C4-2B (cell line): ENCODE data around the gene BCL11B.

ENCODE experiments used
- ZFX ChIP-seq: fragments of 450-650 bp; IDR thresholded peaks from 2 replicates; pipeline ENCODE4 v1.6.1; 2017
- TF ChIP-seq, protein P1 (sequence below): fragments of 450-650 bp; conservative IDR thresholded peaks from 2 replicates; pipeline ENCODE4 v1.5.1; 2017; ENCODE audit warnings: mild to moderate bottlenecking

DNA sequence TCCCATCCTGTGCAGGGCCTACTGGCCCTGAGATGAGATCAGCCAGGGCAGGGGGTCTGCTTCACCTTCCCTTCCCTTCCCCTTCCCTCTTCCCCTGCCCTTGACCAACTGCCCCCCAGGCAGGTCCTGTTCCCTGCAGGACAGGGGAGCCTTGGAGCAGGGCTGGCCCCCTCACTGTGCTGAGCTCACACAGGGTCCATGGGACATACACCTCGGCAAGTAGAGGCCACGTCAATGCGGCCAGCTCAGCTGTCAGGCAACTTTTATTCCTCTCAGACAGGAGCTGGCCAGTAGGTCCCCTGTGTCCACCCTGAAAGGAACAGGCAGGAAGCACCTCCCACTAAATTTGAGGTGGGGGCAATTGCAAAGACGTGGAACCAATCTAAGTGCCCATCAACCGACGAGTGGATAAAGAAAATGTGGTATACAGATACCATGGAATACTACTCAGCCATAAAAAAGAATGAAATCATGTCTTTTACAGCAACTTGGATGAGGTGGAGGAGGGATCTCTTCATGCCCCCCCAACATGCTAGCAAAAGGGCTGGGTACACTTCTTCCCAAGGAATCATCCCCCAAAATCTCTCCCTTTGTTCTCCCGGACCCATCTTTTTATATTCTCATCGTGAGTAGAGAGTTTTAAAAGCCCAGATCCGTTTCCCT lies 148.7 kb downstream of the BCL11B start:
- TF ChIP-seq, protein P1, sequence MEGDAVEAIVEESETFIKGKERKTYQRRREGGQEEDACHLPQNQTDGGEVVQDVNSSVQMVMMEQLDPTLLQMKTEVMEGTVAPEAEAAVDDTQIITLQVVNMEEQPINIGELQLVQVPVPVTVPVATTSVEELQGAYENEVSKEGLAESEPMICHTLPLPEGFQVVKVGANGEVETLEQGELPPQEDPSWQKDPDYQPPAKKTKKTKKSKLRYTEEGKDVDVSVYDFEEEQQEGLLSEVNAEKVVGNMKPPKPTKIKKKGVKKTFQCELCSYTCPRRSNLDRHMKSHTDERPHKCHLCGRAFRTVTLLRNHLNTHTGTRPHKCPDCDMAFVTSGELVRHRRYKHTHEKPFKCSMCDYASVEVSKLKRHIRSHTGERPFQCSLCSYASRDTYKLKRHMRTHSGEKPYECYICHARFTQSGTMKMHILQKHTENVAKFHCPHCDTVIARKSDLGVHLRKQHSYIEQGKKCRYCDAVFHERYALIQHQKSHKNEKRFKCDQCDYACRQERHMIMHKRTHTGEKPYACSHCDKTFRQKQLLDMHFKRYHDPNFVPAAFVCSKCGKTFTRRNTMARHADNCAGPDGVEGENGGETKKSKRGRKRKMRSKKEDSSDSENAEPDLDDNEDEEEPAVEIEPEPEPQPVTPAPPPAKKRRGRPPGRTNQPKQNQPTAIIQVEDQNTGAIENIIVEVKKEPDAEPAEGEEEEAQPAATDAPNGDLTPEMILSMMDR = no peak
- no peak for TF ChIP-seq ZFX
